Erythroblast (primary cell): ENCODE results near the gene ZEB2.

Source experiments
- GATA1 ChIP-seq: IDR thresholded peaks from 2 replicates; pipeline ENCODE4 v1.6.1; 2011; ENCODE audit warnings: low read depth, mild to moderate bottlenecking, control low read depth, low read length, moderate library complexity
- POLR2A ChIP-seq: IDR thresholded peaks from 2 replicates; pipeline ENCODE4 v1.6.1; 2011; ENCODE audit warnings: mild to moderate bottlenecking, low read length

DNA sequence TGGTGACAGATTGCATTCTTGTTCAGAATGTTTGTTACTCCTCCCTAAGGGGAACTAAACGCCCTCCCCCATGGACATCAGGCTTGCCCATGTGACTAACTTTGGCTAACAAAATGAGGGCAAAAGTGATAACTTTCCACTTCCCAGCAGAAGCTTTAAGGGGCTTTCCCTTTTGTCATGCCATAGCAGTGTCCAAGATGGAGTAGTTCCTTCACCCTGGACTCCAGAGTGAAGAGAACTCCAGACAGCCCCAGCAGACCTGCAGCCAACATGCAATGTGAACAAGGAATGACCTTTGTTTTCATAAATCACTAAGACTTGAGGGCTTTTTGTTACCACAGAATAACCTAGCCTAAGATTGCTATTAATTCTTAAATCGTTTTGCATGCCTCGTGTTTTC, 163.5 kb downstream of the ZEB2 start:
- no peak for TF ChIP-seq POLR2A
- no peak for TF ChIP-seq GATA1
